Gastroesophageal sphincter (tissue), 4 donors: Measurements from ENCODE around the gene TSC22D4. TPM values are rescaled to one million over a fixed set of nuclear protein-coding genes. Genes with fewer than 3 reads are reported as not detected.

Experiments used
- ATAC-seq: fragments of 150-250 bp; one replicate; pipeline ENCODE4 v1.9.1; 2016; ENCODE audit warnings: mild to moderate bottlenecking, moderate library complexity
- H3K27ac ChIP-seq, 4 donors: fragments of 200-600 bp; sonication (generic) in 3 of 4; 1 replicate in 3 of 4; 2 replicates in 1 of 4; pipeline ENCODE4 v1.5.1; 2016 to 2019
- H3K27me3 ChIP-seq: fragments of 200-600 bp; sonication (generic); one replicate; pipeline ENCODE4 v1.5.1; 2019
- H3K36me3 ChIP-seq, 2 donors: fragments of 200-600 bp; sonication (generic); one replicate each; pipeline ENCODE4 v1.5.1; 2019; ENCODE audit warnings: control low read depth in 1 of 2
- H3K4me1 ChIP-seq, 3 donors: fragments of 200-600 bp; sonication (generic); 1 replicate in 2 of 3; 2 replicates in 1 of 3; pipeline ENCODE4 v1.5.1; 2016 to 2019; ENCODE audit warnings: control low read depth in 2 of 3
- H3K4me3 ChIP-seq, 2 donors: fragments of 200-600 bp; sonication (generic); one replicate each; pipeline ENCODE4 v1.5.1; 2019; ENCODE audit warnings: mild to moderate bottlenecking in 1 of 2, moderate library complexity in 1 of 2
- H3K9me3 ChIP-seq, 3 donors: fragments of 200-600 bp; sonication (generic); one replicate each; pipeline ENCODE4 v1.5.1; 2017 to 2019; ENCODE audit warnings: control low read depth in 2 of 3
- CTCF ChIP-seq, 4 experiments: fragments of 200-600 bp in 2 of 4; fragments of 450-650 bp in 2 of 4; sonication (generic) in 1 of 4; IDR thresholded peaks; one replicate each; pipeline ENCODE4 v1.5.1; 2017 to 2019; ENCODE audit warnings: antibody characterized with exemption in 4 of 4, mild to moderate bottlenecking in 2 of 4, moderate library complexity in 2 of 4
- EP300 ChIP-seq: sonication (generic); formaldehyde crosslinking; IDR thresholded peaks from one replicate; pipeline ENCODE4 v1.6.1; 2017; ENCODE audit warnings: antibody characterized with exemption, mild to moderate bottlenecking
- POLR2A ChIP-seq, 2 donors: fragments of 450-650 bp; IDR thresholded peaks; one replicate each; pipeline ENCODE4 v1.6.1; 2017; ENCODE audit warnings: antibody characterized with exemption in 2 of 2, mild to moderate bottlenecking in 2 of 2, moderate library complexity in 1 of 2
- POLR2AphosphoS5 ChIP-seq: sonication (generic); formaldehyde crosslinking; IDR thresholded peaks from one replicate; pipeline ENCODE4 v1.6.1; 2017; ENCODE audit warnings: antibody characterized with exemption
- WGBS, 2 donors: methylation state at CpG; one replicate each; pipeline ENCODE4 v1.1.5; 2018; ENCODE audit warnings: low coverage in 1 of 2; 5-methylcytosine and 5-hydroxymethylcytosine counted together
- total RNA-seq, 4 donors: library from RNA; depleted of rRNA; stranded (reverse); fragments of >200 nt; gene quantifications; one replicate each; pipeline ENCODE4 v1.1.0, GENCODE V29; 2016

The TSC22D4 gene
- total RNA-seq, 4 donors from 2014 or later: 20.2 to 38.1 (median 26.1) TPM

GRCh38 chr7:100486753-100487446 is 7.9 kb upstream of the TSC22D4 start:
- H3K4me3 ChIP-seq: no peak overlapping the region
- peaks cover 0 to 10% of the 10 kb centered on the region in 2 donors for H3K36me3 ChIP-seq
- no peak overlapping the region for H3K27ac ChIP-seq
- no peak for ATAC-seq
- no peaks in the 10 kb centered on the region for H3K9me3 ChIP-seq
- no peak for TF ChIP-seq CTCF (IDR thresholded peaks at IDR 0.05)
- TF ChIP-seq POLR2A (IDR thresholded peaks at IDR 0.05): no peak
- no peak for TF ChIP-seq EP300
- no peak for TF ChIP-seq POLR2AphosphoS5
- peaks cover 5% of the 10 kb centered on the region for H3K27me3 ChIP-seq
- H3K4me1 ChIP-seq: peaks cover 0 to 46% (median 5%) of the 10 kb centered on the region in 3 donors
- 80 to 83% methylated on average over 1 of the region's 30 CpGs for WGBS, 2 donors

GRCh38 chr7:100486111-100486636 is 7.2 kb upstream of the TSC22D4 start:
- H3K27me3 ChIP-seq: peaks cover 5% of the 10 kb centered on the region
- no peak overlapping the region for H3K4me3 ChIP-seq
- peaks cover 0 to 46% (median 5%) of the 10 kb centered on the region in 3 donors for H3K4me1 ChIP-seq
- no CpG with 5 or more reads among the region's 5 CpGs for WGBS, 2 donors
- peaks cover 0 to 10% of the 10 kb centered on the region in 2 donors for H3K36me3 ChIP-seq
- no peak for ATAC-seq
- H3K9me3 ChIP-seq: no peaks in the 10 kb centered on the region
- no peak overlapping the region for H3K27ac ChIP-seq
- TF ChIP-seq EP300 (no peak), POLR2A (IDR thresholded peaks at IDR 0.05) (no peak), POLR2AphosphoS5 (no peak), CTCF (IDR thresholded peaks at IDR 0.05) (no peak)

- no peaks in the 10 kb centered on the region for H3K9me3 ChIP-seq
- ATAC-seq: no peak
- H3K27ac ChIP-seq: peak overlapping the region in 2 of 4 donors; percentile 37 to 80
- 86% methylated on average over 1 of the region's 4 CpGs; no CpG with 5 or more reads in 1 of the 2 donors for WGBS, 2 donors
- H3K4me3 ChIP-seq: no peak overlapping the region
- H3K36me3 ChIP-seq: peaks cover 0 to 10% of the 10 kb centered on the region in 2 donors
- peaks cover 5% of the 10 kb centered on the region for H3K27me3 ChIP-seq
- TF ChIP-seq EP300 (no peak), POLR2A (IDR thresholded peaks at IDR 0.05) (no peak), POLR2AphosphoS5 (no peak), CTCF (IDR thresholded peaks at IDR 0.05) (no peak)
- peaks cover 0 to 46% (median 5%) of the 10 kb centered on the region in 3 donors for H3K4me1 ChIP-seq
These were observed 6.5 kb upstream of the TSC22D4 start for GRCh38 chr7:100485471-100485876.

- no peak for TF ChIP-seq POLR2A (IDR thresholded peaks at IDR 0.05)
- TF ChIP-seq CTCF (IDR thresholded peaks at IDR 0.05): no peak
- no peak for TF ChIP-seq POLR2AphosphoS5
- TF ChIP-seq EP300: no peak
- Histone ChIP-seq H3K27me3 (peaks cover 5% of the 10 kb centered on the region), H3K4me1 (peaks cover 0 to 49% (median 6%) of the 10 kb centered on the region in 3 donors), H3K27ac (peak overlapping the region in 3 of 4 donors; percentile 76 to 80 (median 77)), H3K9me3 (no peaks in the 10 kb centered on the region), H3K36me3 (peaks cover 0 to 10% of the 10 kb centered on the region in 2 donors), H3K4me3 (peak overlapping the region in 1 of 2 donors; percentile 78)
- WGBS, 2 donors: 80 to 81% methylated on average over 3 to 4 of the region's 6 CpGs
- no peak for ATAC-seq
These were observed 5.6 kb upstream of the TSC22D4 start for GRCh38 chr7:100484673-100485045.
